Measurements from ENCODE around the gene TIMP3. TPM values are rescaled to one million over a fixed set of nuclear protein-coding genes. Genes with fewer than 3 reads are reported as not detected.

TIMP3 gene
- total and polyA plus RNA-seq, 2 donors (not counting 3 experiments of a cell fraction or from before 2014, with no cell fraction given) = 0.22 to 2.0 TPM

- peaks cover 3% of the 10 kb centered on the region for H3K9me3 ChIP-seq (replicated peaks; ENCODE audit: control insufficient read depth, insufficient read depth, low read length)
- no peak for FAIRE-seq
- no peak for DNase-seq (ENCODE audit: low read depth, low spot score)
- intact Hi-C loops (cut with micrococcal nuclease) = no loop called here
- CTCF ChIA-PET = no interaction called here
- dilution Hi-C loops (cut with MboI; ENCODE audit: extremely low pct_ligation_motif_present, low sequenced_read_pairs) = no loop called here
- no peaks in the 10 kb centered on the region for H3K4me1 ChIP-seq (ENCODE audit: control insufficient read depth, extremely low read depth, insufficient read depth, low read length)
- no peak overlapping the region for H3K4me3 ChIP-seq (replicated peaks in 1 of 3; ENCODE audit: insufficient read depth in 1 of 3, low read depth in 1 of 3, low read length in 3 of 3)
- no peaks in the 10 kb centered on the region for H3K36me3 ChIP-seq (ENCODE audit: control insufficient read depth in 2 of 2, extremely low read depth in 1 of 2, insufficient read depth in 2 of 2, low read length in 2 of 2)
- no peaks in the 10 kb centered on the region for H3K79me2 ChIP-seq (ENCODE audit: control insufficient read depth, insufficient read depth, low read length)
- no peaks in the 10 kb centered on the region for H3K9me1 ChIP-seq (replicated peaks; ENCODE audit: control insufficient read depth, extremely low read depth, insufficient read depth, low read length)
- H3K27ac ChIP-seq (ENCODE audit: insufficient read depth, low read depth, low read length) = no peak overlapping the region
- no peaks in the 10 kb centered on the region for H3K27me3 ChIP-seq (ENCODE audit: control insufficient read depth in 2 of 2, insufficient read depth in 2 of 2, low read length in 2 of 2)
- H3K4me2 ChIP-seq (ENCODE audit: insufficient read depth, low read length) = no peak overlapping the region
- no peak overlapping the region for H2AFZ ChIP-seq (ENCODE audit: low read depth, low read length)
- no peaks in the 10 kb centered on the region for H4K20me1 ChIP-seq (replicated peaks; ENCODE audit: control insufficient read depth, extremely low read depth, insufficient read depth, low read length)
- no peak overlapping the region for H3K9ac ChIP-seq (replicated peaks; ENCODE audit: extremely low read depth, insufficient read depth, low read length)
- no peak for TF ChIP-seq POLR2AphosphoS5 (IDR thresholded peaks at IDR 0.05; ENCODE audit: insufficient read depth, low read depth, low read length)
- TF ChIP-seq MAX (IDR thresholded peaks at IDR 0.05; ENCODE audit: insufficient read depth, insufficient read length) = no peak
- TF ChIP-seq GATA2 (IDR thresholded peaks at IDR 0.05; ENCODE audit: insufficient read depth, insufficient read length, low read depth, low read length) = no peak
- no peak for TF ChIP-seq FOS (IDR thresholded peaks at IDR 0.05; ENCODE audit: borderline replicate concordance, insufficient read depth, low read length)
- TF ChIP-seq MYC (IDR thresholded peaks at IDR 0.05; ENCODE audit: low read depth, low read length) = no peak
- no peak for TF ChIP-seq CTCF (IDR thresholded peaks at IDR 0.05; ENCODE audit: extremely low read depth in 1 of 2, insufficient read depth in 1 of 2, low read depth in 1 of 2, low read length in 2 of 2)
- no peak for TF ChIP-seq JUN (IDR thresholded peaks at IDR 0.05; ENCODE audit: borderline replicate concordance, insufficient read depth, insufficient read length, low read depth)
- no peak for TF ChIP-seq EZH2 (IDR thresholded peaks at IDR 0.05; ENCODE audit: borderline replicate concordance, low read depth, low read length, severe bottlenecking)
- no peak for TF ChIP-seq POLR2A (IDR thresholded peaks at IDR 0.05; ENCODE audit: low read depth, low read length)
- no TSS peak for BruUV-seq (replicated peaks)
- POLR2A ChIA-PET = no interaction called here
Measured at GRCh38 chr22:32846780-32847491, 45.4 kb downstream of the TIMP3 start.
